Spleen (tissue), 7 donors: ENCODE measurements around the gene USP26.

Experiments used
- CTCF ChIP-seq, 11 experiments: fragments of 200-600 bp in 7 of 11; fragments of 450-650 bp in 4 of 11; sonication (generic) in 4 of 11; IDR thresholded peaks in 8 of 11; conservative IDR thresholded peaks in 3 of 11; 1 replicate in 7 of 11; 2 replicates in 4 of 11; pipeline versions ENCODE4 v1.4.0 to v1.8.0; 2016 to 2021; ENCODE audit warnings: antibody characterized with exemption in 11 of 11, inconsistent platforms in 4 of 11, mild to moderate bottlenecking in 1 of 11
- POLR2A ChIP-seq, 3 donors: fragments of 450-650 bp; IDR thresholded peaks; one replicate each; pipeline ENCODE4 v1.5.1; 2017; ENCODE audit warnings: antibody characterized with exemption in 3 of 3, mild to moderate bottlenecking in 1 of 3
- POLR2AphosphoS5 ChIP-seq, 3 donors: sonication (generic); formaldehyde crosslinking; IDR thresholded peaks; one replicate each; pipeline ENCODE4 v1.5.1; 2017; ENCODE audit warnings: antibody characterized with exemption in 3 of 3
- donor health status: DM: no; HTN: no; CAD: no; lungs with moderate emphysema.
- donor health status: DM: no; HTN: no; CAD: no.
- donor health status: DM: no; HTN: no; CAD: no.

GRCh38 chrX:132983496-132983895 is 113.4 kb downstream of the USP26 start:
- no peak for TF ChIP-seq CTCF (IDR thresholded peaks at IDR 0.05 in 8 of 11, conservative IDR thresholded peaks at IDR 0.05 in 3 of 11)
- TF ChIP-seq POLR2AphosphoS5 (IDR thresholded peaks at IDR 0.05), result no peak
- TF ChIP-seq POLR2A (IDR thresholded peaks at IDR 0.05), result no peak
